Stimulated activated CD4-positive, alpha-beta T cell treated with anti-CD3 and anti-CD28 coated beads, Interleukin-1b, Interleukin-23, amount 100 ng/mL, for 48 hours (primary cell): Measurements from ENCODE around the gene GET3.
"Not testable (repeated sequence)": the region's sequence is repeated elsewhere in the genome, so short reads cannot be mapped to it uniquely, and the experiment has no call there.

Experiments used
- DNase-seq: peaks from one replicate; pipeline ENCODE4 v3.0.0-alpha.2; 2020

The GET3 gene

DNA sequence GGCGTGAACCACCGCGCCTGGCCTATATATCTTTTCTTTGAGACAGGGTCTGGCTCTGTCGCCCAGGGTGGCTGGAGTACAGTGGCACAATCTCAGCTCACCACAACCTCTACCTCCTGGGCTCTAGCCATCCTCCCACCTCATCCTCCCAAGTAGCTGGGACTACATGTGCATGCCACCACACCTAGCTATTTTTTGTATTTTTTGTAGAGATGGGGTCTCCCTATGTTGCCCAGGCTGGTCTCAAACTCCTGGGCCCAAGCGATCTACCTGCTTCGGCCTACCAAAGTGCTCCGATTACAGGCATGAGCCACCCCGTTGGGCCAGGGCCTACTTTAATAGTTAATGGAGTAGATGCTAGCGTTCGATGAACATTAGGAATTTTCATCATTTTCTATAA, 17.0 kb upstream of the GET3 start:
- DNase-seq: no peak

DNA sequence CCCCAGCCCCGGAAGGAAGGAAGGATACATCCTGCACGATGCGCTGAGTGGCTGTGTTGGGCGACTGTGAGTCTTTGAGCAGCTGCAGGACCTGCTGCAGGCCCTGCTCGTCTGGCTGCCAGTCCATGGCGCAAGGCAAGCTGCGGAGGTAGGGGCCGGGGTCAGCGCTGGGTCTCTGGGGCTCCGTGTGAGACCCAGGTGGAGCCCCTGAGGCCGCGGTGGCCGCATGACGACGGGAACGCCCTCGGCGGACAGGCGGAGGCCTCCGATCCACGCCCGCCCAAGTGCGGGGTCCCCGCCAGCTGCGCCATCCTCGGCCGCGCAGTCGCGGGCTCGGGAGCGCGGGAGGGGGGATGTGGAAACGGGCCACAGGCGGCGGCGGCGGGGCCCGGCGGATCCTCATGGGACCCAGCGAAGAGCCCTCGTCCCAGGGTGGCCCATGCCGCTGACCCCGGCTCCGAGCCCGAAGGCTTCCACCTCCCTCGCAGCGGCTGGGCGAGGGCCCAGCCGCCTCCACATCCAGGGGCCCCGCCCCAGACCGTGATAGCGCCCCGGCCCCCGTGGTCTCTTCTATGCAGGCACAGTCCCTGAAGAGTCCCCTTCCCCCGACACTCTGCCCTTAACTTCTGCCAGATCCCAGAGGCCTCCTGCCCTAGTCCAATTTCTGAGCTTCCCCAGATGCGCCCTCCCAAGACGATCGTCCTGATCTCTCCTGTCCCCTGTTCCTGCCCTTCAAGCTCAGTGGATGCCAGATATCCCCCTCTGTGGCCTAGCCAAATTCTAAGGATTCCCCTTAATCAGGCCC, 16.2 kb upstream of the GET3 start:
- no peak for DNase-seq

DNA sequence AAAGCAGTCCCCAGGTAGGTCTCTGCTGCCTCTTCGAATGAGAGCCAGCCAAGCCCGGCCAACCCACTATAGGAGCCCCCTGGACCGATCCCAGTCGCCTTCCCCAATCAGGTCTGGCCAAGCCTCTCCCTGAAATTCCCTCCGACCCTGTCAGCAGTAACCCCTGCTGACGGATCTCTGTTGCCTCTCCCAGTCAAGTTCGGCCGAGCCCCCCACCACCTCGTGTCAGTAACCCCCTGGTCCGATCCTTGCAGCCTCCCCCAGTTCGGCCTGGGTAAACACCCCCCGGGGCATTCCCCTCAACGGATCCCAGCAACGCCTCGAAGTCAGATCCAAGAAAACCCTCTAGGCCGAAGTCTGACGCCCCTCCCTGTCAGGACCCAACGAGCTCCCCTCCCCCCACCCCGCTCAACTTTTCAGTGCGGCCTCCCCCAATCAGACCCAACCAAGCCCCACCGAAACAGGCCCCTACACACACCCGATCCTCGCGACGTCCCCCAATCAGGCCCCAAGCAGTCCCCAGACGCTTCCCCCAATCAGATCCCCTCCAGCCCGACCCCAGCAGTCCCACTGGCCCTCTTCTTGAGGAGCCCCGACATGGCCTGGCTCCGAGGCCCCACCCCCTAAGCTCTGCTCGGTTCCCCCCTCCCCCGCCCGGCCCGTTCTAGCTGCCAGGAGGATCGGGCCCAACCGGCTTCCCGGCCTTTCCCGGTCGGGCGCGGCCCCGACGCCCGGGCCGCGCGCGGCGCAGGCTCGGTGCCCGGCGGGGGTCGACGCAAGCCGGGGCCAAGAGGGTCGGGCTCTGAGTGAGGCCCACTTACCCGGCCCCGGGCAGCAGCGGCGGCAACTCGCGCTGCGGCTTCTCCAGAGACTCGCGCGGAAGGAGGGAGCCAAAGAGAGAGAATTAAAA, 15.4 kb upstream of the GET3 start:
- peak; percentile 63 for DNase-seq

DNA sequence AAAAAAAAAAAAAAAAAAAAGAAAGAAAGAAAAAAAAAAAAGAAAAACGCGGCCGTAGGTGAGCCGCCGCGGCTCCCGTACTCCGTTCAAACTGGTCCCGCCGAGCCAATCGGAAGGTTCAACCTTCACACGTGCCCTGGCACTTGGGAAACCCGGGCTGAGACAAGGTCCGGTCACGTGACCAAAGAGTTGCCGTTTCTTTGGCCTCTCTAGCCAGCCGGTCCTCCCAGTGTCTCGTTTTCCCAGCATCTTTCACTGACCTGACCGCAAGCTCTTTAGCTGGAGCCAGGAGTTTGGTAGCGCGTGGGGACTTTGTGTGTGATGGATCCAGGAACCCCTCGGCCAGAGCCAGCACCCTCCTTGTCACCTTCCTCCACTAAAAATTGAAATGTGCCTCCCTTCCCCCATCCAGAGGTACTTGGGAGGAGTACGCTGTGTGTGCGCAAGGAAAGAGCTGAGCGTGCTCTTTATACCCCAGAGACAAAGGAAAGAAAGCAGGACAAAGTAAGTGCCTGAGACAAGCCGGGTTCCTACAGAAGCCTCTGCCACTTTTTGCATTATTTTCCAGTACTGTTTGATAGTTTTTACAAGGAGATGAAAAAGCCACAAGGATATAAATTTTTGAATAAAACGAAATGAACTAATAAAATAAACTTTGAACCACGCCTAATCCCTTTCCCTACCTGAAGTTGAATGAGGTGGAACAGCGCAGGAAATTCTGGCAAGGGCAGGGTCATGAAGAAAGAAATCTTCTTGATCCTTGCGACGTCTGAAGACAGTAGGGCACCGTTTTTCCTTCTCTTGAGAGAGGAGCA, 14.5 kb upstream of the GET3 start:
- DNase-seq: peak; percentile 96

DNA sequence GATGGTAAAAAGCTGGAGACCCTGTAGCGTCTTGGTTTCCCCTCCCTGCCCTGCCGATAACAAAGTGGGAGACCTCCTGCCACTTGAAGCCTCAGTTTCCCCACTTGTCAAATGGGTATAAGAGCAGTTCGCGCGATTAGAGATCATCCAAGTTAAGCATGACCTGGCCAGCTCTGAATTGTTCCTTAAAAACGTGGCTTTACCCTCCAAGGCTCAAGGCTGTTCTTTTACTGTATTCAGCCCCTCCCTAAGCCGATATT, 14.0 kb upstream of the GET3 start:
- DNase-seq: no peak

DNA sequence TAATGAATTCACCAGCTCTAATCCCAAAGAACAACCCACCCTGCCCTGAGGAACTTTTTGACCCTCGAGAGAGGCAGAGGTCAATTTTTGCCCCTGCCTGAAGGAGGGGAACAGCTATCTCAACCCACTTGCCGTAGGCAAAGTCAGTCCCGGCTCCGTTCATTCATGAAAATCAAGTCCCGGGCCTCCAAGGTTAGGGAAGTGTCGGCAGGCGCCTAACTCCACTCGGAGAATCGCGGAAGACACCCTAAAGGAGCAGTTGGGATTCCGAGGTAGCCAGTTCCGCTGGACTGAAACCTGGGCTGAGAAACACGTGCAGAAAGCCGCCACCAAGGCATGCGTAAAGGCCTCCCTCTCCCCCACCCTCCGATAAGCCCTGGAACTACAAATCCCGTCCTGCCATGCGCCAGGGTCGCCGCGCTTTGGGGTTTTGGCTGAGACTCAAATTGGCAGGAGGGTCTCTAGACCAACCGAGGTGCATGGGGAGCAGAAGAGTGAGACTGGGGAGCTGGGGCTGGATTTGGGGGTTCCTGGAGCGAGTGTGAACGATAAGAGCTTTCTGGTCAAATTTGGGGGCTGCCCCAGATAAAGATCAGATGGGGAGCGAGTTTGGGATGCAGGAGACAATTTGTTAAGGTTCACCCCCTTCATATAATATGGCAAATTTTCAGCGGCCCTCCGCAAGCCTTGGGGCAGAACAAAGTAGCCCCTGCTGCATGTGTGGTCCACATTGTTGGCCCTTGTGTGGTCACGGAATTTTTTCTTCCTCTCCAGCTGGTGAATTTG, 13.5 kb upstream of the GET3 start, which contains the start of gene TNPO2:
TNPO2 (minus strand) TSS at position 292 of the 786 bp plus-strand sequence. CDS start 2,955 bp downstream, outside the sequence.
- DNase-seq: peak; percentile 79

DNA sequence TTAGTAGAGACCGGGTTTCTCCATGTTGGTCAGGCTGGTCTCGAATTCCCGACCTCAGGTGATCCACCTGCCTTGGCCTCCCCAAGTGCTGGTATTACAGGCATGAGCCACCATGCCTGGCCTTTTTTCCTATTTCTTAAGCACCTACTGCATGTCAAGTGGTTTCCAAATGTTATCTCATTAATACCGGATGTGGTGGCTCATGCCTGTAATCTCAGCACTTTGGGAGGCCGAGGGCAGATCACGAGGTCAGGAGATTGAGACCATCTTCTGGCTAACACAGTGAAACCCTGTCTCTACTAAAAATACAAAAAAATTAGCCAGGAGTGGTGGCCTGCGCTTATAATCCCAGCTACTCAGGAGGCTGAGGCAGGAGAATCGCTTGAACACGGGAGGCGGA, 11.7 kb upstream of the GET3 start:
- DNase-seq: not testable (repeated sequence)

DNA sequence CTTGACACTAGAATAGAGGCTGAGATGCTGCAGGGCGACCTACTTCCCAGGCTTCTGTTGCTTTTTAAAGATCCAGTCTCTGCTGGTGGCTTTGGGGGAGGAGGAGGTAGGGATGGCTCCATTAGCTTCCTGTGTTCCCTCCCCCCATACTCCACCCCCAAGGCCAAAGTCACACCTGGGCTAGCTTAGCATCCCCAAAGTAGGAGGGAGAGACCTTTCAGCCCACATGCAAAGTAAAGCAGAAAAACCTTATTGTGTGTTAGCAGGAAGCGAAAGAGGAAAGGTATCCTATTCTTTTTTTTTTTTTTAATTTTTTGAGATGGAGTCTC, 10.3 kb upstream of the GET3 start:
- no peak for DNase-seq

DNA sequence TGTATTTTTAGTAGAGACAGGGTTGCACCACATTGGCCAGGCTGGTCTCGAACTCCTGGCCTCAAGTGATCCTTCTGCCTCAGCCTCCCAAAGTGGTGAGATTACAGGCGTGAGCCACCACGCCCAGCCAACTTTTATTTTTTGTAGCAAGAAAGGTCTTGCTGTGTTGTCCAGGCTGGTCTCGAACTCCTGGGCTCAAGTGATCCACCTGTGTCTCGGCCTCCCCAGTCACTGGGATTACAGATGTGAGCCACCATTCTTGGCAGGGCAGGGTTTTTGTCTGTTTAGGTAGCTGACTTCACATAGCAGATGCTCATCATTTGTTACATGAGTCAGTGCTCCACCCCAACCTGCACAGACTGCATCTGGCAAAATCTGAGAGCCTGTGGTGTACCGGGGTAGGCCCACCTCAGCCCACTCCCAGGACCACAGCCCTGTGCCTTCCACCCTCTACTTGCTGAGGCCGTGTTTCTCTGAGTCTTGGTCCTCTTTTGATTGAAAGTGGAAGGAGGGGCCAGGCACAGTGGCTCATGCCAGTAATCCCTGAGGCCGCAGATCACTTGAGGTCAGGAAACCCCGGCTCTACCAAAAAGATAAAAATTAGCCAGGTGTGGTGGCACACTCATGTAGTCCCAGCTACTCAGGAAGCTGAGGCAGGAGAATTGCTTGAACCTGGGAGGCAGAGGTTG, 9.4 kb upstream of the GET3 start:
- no peak for DNase-seq

DNA sequence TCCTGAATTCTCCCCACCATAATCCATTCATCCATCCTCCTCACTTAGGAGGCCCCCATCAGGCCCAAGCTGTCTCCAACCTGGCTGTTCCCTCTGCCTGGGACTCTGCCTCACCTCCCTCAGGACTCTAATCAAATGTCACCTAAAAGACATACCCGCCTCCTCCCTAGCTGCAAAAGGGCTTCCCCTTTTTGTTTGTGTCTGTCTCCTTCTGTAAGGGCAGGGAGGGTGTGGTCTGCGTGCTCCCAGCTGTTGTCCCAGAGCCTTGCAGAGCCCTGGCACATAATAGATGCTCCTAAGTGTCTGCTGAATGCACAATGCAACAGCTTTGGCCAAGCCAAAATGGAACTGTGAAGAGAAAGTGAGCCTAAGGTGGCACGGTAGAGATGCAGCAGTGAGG, 7.2 kb upstream of the GET3 start:
- DNase-seq: no peak

DNA sequence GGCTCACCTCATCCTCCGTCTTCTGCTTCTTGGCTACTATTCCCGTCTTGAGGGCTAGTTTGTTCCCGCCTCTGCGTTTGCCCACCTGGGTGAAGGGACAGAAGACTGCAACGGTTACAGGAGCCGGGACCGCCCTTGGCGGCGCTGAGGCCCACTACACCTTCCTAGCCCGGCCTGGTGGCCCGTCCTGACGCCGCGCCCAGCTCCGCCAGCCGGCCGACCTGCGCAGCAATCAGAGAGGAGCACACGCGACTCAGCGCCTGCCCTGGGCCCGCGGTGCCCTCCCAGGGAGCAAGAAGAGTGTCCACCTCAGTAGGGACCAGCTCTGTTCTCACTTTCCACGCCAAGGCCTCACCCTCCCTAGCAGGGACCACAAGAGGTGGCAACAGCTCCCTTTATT, 6.0 kb upstream of the GET3 start:
- DNase-seq: no peak

DNA sequence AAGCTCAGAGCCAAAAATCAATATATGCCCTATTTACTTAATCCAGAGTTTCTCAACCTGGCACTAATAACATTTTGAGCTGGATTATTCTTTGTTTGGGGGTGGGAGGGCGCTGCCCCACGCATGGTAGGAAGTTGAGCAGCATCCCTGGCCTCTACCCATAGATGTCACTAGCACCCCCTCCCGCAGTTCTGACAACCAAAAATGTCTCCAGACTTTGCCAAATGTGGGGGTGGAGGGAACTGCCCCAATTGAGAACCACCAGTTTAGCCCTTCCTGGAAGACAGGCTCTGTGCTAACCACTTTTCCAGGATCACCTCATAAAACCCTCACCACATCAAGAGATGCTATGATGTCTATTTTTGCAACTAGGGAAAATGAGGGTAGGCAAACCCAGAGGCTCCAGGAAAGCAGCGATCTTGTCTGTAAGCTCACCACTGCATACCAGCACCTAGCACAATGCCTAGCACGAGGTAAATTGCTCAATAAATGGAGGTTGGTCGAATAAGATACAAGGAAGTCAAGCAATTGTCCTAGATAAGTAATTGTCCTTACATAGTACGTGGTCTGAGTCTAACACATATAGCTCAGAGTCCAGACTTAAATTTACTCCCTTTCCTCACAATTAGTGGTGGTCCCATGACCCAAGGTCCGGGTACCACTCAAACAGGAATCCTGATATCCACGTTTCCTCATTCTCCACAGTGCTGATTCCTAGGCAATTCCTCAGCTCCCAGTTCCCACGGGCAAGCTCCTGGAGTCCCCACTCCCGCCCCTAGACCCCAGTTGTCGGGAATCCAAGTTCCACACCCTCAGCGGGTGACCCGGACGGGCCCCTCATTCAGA, 3.7 kb upstream of the GET3 start:
- peak; percentile 68 for DNase-seq

DNA sequence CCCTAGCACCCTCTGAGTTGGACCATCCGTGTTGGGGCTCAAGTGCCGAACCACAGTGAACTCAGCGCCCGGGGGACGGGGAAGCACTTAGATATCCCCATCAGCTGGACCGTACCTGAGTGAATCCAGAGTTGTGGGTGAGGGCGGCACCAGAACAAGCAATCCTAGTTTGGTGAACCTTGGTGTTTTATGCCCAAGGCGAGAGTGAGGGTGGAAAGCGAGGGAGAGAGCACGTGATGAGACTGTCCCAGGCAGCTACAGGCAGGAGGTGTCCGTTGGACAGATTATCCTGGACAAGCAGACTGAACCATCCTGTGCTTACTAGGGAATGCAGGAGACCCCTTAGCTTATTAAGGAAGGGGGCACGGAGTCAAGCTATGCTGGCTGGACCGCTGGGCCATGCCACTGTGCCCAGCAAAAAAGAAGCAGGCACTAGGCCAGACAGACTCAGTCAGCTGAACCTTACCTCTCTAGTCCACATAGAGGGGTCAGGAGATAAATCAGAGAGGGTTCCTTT, 596 bp downstream of the GET3 start:
- DNase-seq: no peak

DNA sequence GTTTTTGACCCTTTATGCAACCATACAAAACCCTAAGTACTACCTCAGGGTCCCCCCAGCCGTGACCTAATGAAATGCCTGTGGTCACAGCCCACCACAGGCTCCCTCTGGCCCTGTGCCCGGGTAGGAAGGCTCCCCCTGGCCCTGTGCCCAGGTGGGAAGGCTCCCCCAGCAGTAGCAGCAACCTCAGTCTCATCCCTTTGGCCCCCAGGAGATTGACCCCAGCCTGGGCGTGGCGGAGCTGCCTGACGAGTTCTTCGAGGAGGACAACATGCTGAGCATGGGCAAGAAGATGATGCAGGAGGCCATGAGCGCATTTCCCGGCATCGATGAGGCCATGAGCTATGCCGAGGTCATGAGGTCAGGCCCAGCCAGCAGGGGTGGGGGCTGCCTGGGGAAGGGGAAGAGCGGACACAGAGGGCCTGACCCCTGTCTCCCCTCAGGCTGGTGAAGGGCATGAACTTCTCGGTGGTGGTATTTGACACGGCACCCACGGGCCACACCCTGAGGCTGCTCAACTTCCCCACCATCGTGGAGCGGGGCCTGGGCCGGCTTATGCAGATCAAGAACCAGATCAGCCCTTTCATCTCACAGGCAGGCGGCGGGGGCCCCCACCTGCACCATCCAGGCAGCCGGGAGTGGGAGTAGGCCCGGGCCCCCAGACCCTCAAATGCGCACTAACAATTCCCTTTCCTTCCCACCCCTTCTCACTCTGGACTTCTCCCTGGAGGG, 8.0 kb downstream of the GET3 start:
- DNase-seq: no peak

DNA sequence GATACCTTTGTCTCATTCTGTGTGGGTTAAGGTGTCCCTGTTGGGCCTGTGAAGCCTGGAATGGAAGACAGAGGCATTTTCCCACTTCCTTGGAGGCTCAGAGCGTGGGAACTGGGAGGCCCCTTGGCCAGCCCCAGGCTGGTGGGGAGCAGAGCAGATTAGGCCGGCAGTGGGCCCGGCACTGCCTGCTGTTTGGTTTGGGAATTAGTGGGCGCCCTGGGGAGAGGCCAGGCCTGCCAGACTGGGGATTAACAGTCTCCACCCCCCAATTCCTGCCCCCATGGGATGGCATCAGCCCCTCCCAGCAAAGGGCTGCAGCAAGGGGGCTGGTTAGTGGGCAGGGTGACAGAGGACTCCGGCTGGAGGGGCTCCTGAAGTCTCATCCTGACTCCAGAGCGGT, 11.2 kb downstream of the GET3 start:
- DNase-seq: no peak

DNA sequence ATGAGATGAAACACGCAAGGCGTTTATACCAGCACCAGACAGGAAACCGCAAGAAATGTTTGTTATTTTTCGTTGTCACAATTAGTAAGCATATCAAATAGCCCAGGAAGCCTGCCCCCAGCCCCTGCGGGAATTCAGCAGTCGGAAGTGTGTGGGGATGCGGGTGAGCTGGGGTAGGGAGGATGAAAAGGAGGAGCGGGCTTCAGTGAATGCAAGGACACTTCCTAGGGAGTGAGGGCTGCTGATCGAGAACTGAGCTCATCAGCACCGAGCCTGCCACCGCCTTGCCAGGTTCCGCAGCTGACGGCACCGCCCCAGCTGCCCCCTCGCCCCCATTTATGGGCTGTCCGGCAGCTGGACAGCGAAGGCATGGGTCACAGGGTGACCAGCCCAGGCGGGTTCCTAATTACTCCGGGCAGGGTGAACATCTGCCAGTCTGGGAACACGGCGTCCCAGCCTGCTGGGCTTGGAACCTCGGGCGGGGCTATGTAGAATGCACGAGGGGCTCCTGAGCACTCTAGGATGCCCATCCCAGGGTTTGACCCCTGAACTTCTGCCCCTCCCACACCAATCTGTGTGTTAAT, 12.7 kb downstream of the GET3 start:
- no peak for DNase-seq

DNA sequence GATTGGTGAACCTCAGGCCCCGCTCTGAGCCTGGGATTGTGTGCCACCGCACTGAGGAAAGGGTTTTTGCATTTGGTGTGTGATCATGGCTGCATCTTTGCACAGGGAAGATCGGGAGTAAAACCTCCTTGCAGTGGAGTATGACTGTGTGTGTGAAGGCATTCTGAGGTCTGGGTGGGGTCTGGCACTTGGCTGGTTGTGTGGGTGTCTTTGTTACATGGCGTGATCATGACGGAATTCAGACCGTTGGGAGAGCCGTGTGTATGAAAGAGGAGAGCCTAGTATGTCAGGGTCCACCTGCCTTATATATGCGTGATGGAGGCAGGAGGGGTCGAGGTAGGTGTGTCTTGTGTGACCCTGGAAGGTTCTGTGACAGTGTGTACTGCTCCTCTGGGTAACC, 13.6 kb downstream of the GET3 start:
- DNase-seq: no peak

DNA sequence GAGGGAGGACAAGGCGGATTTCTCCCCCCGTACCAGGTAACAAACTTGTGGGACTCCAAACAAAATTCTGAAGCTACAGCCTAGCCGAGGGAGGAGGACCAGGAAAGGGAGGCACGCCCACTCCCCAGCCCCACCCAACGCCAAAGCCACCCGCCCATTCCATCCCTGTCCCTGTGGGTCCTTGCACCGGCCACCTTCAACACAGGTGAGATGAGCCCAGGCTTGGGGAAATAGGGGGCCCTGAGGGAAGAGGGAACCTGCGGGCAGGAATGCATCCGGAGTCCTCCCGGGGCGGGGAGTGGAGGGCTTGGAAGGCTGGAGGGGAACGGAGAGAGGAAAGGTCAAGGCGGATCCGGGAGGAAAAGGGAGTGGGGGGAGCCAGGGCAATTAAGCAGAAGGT, 14.3 kb downstream of the GET3 start, which contains the start of gene BEST2:
BEST2 (plus strand) TSS at position 157 of the 400 bp plus-strand sequence. CDS start 802 bp downstream, outside the sequence.
- no peak for DNase-seq

DNA sequence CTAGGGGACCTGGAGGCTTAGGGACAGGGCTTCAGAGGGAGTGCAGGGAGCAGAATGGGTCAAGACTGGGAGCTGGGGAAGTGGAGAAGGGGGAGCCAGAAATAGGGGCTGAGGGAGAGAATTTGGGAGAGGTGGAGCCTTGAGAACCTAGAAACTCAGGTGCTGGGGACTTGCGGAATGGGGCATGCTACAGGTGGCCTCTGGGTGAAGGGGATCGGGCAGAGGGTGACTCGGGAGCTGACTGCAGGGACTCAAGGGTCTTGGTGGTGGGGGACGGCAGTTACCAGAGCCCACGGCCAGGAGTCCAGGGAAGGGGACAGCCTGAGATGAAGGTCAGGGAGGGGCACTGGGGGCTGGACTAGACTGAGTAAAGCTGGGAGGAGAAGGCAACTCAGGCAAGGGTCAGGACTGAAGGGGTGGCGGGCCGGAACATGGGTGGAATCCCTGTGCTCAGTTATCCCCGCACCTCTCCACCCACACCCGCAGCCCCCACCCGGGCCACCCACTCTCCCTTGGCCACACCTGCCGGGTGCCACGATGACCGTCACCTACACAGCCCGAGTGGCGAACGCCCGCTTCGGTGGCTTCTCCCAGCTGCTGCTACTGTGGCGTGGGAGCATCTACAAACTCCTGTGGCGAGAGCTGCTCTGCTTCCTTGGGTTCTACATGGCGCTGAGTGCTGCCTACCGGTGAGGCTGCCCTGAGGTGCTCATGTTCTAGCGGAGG, 14.9 kb downstream of the GET3 start:
- no peak for DNase-seq
